ENCODE data around the gene ODAD2.
A peak's percentile ranks its signal among the peaks of the same experiment; 100 is the strongest.

The ODAD2 gene

DNA sequence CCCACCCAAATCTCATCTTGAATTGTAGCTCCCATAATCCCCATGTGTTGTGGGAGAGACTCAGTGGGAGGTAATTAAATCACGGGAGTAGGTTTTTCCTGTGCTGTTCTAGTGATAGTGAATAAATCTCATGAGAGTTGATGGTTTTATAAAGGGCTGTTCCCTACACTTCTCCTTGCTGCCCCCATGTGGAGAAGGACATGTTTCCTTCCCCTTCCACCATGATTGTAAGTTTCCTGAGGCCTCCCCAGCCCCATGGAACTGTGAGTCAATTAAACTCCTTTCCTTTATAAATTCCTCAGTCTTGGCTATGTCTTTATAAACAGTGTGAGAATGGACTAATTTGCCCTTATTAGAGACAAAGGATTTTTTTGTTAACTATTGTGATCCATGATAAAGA is 204.7 kb downstream of the ODAD2 start:
- in situ Hi-C loops (cut with HindIII; ENCODE audit: low sequenced_read_pairs): no loop called here
- H3K4me3 ChIP-seq (ENCODE audit: low read depth, low read length): no peak overlapping the region
- no peak for DNase-seq (ENCODE audit: low read depth)
- TF ChIP-seq, protein P1, sequence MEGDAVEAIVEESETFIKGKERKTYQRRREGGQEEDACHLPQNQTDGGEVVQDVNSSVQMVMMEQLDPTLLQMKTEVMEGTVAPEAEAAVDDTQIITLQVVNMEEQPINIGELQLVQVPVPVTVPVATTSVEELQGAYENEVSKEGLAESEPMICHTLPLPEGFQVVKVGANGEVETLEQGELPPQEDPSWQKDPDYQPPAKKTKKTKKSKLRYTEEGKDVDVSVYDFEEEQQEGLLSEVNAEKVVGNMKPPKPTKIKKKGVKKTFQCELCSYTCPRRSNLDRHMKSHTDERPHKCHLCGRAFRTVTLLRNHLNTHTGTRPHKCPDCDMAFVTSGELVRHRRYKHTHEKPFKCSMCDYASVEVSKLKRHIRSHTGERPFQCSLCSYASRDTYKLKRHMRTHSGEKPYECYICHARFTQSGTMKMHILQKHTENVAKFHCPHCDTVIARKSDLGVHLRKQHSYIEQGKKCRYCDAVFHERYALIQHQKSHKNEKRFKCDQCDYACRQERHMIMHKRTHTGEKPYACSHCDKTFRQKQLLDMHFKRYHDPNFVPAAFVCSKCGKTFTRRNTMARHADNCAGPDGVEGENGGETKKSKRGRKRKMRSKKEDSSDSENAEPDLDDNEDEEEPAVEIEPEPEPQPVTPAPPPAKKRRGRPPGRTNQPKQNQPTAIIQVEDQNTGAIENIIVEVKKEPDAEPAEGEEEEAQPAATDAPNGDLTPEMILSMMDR (IDR thresholded peaks at IDR 0.05; ENCODE audit: low read depth, low read length, missing control alignments): no peak

DNA sequence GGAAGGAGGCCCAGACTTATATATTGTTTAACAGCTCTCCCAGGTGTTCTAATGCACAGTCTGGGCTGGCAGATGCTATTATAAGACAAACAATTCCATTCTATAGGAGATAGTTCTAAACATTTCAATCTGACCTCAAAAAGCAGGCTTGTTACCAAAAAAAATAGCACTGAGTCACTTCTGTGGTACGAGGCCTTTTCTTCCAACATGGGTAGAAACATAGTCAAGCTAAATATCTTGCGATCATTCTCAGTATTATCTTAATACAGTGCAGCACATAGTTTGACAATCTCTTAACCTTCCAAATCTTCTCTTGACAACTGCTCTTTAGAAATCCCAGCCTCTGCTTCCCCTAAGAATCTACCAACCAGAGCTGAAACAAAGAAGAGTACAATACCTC is 206.7 kb downstream of the ODAD2 start:
- DNase-seq (ENCODE audit: low read depth): peak; percentile 9
- TF ChIP-seq, protein P1 (IDR thresholded peaks at IDR 0.05; ENCODE audit: low read depth, low read length, missing control alignments): no peak
- in situ Hi-C loops (cut with HindIII; ENCODE audit: low sequenced_read_pairs): no loop called here
- H3K4me3 ChIP-seq (ENCODE audit: low read depth, low read length): no peak overlapping the region

DNA sequence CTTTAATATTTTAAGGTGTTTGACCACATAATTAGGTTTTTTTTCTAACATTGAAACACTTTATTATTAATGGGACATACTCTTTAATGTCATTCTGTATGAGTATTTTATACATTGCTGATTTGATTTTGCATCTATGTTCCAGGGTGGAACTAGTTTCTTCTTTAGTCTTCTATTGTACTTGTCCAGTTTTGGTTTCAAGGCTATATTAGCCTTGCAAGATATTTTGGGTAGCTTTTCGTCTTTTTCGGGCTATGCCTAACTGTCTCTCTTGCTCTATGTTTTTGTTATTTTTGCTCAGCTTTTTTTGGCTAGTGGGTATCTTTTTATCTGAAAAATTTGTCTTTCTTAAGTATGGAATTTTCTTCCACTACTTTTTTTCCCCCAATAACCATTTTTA is 214.6 kb downstream of the ODAD2 start:
- in situ Hi-C loops (cut with HindIII; ENCODE audit: low sequenced_read_pairs): no loop called here
- no peak overlapping the region for H3K4me3 ChIP-seq (ENCODE audit: low read depth, low read length)
- TF ChIP-seq, protein P1 (IDR thresholded peaks at IDR 0.05; ENCODE audit: low read depth, low read length, missing control alignments): no peak
- DNase-seq (ENCODE audit: low read depth): no peak

DNA sequence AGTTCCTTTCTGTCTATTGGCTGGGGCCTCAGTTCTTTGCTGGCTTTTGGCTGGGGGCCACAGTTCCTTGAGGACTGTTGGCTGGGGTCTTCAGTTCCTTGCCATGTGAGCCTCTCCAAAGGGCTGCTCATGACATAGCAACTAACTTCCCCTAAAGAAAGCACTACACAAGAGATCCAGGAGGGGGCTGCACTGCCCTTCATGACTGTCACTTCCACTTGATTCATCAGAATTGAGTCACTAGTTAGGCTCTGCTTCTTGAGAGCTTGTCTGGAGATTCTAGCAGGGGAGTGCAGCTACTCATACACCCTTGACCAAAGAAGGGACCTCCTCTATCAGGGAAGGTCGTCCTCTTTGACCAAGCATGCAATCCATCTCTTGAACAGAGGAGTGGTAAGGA is 215.2 kb downstream of the ODAD2 start:
- no peak overlapping the region for H3K4me3 ChIP-seq (ENCODE audit: low read depth, low read length)
- peak; percentile 45 for DNase-seq (ENCODE audit: low read depth)
- in situ Hi-C loops (cut with HindIII; ENCODE audit: low sequenced_read_pairs): no loop called here
- TF ChIP-seq, protein P1 (IDR thresholded peaks at IDR 0.05; ENCODE audit: low read depth, low read length, missing control alignments): peak; percentile 64

DNA sequence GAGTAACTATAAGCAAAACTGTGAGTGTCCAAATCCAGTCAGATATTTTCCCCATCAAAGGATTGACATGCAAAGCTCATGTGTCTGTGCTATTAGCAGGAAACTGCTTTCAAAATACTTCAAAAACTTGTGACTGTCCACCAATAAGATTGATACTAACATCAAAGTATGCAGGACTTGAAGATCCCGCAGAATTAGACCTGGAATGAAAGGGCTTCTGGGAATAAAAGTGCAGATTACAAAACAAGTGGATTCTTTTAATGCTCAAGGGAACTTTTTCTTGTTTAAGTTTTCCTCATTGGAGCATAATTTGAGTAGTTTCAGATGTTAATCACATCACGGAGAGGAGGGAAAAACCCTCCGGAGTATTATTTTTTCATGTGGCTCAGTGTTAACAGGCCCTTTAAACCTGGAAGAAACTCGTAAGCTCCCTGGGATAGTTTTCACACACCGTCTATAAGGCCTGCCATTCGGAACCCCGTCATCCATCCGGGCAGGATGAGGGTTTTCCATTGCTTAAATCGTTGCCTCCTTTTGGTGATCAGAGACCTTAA is 219.3 kb downstream of the ODAD2 start:
- in situ Hi-C loops (cut with HindIII; ENCODE audit: low sequenced_read_pairs): no loop called here
- DNase-seq (ENCODE audit: low read depth): no peak
- H3K4me3 ChIP-seq (ENCODE audit: low read depth, low read length): no peak overlapping the region
- TF ChIP-seq, protein P1 (IDR thresholded peaks at IDR 0.05; ENCODE audit: low read depth, low read length, missing control alignments): no peak

DNA sequence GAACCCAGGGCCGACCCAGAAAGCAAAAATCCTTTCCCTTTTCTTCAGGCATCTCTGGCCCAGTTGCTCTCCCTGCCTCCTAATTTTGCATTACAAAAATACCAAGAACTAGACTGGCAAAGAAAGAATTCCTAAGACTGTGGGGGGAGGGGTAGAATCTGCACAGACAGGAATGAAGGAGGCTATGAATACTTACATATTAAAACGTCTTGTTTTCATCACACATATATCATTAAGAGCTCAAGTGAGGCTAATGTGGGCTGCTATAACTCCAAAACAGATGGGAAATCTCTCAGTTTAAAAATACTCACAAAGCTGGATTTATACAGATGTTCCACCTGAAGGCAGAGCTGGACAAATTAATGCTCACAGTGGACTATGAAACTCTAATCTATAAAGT is 224.0 kb downstream of the ODAD2 start:
- no peak overlapping the region for H3K4me3 ChIP-seq (ENCODE audit: low read depth, low read length)
- TF ChIP-seq, protein P1 (IDR thresholded peaks at IDR 0.05; ENCODE audit: low read depth, low read length, missing control alignments): no peak
- in situ Hi-C loops (cut with HindIII; ENCODE audit: low sequenced_read_pairs): no loop called here
- DNase-seq (ENCODE audit: low read depth): no peak

DNA sequence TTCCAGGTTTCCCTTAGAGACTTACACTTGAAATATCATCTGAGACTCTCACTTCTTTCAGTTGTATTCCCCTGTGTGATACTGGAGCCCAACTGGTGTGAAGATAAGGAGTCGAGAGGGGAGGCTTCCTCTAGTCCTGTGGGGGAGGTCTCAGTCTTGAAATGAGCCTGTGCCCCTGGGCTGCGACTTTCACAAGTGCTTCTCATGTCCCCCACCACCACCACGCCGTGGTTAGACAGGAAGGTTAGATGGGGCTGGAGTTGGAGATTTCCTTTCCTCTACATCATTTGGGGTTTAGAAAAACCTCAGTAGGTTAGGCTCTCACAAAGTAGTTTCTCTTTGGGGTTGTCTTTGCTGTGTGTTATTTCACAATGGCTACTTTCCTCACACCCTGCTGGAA is 227.6 kb downstream of the ODAD2 start:
- in situ Hi-C loops (cut with HindIII; ENCODE audit: low sequenced_read_pairs): no loop called here
- TF ChIP-seq, protein P1 (IDR thresholded peaks at IDR 0.05; ENCODE audit: low read depth, low read length, missing control alignments): no peak
- no peak overlapping the region for H3K4me3 ChIP-seq (ENCODE audit: low read depth, low read length)
- no peak for DNase-seq (ENCODE audit: low read depth)
